Activated T-cell treated with anti-CD3 and anti-CD28 coated beads, Interleukin-2, amount 50 U/mL, for 4 hours (primary cell): ENCODE results near the gene KCNN1. TPM values are rescaled to one million over a fixed set of nuclear protein-coding genes. Genes with fewer than 3 reads are reported as not detected.

Experiments
- ATAC-seq, 2 donors: fragments of 200-7000 bp; cut with Tn5 transposase; one replicate each; pipeline ENCODE4 v1.10.0; 2021
- DNase-seq: peaks from one replicate; pipeline ENCODE4 v3.0.0-alpha.2; 2020
- H3K27me3 Mint-ChIP-seq: one replicate; pipeline ENCODE4 v1.8.0; 2021; ENCODE audit warnings: low read depth, mixed read lengths
- H3K36me3 Mint-ChIP-seq: one replicate; pipeline ENCODE4 v1.8.0; 2022; ENCODE audit warnings: mixed read lengths; ENCODE audit not compliant: insufficient read depth
- H3K4me1 Mint-ChIP-seq: one replicate; pipeline ENCODE4 v1.8.0; 2021; ENCODE audit warnings: low read depth, mixed read lengths
- H3K4me3 Mint-ChIP-seq: one replicate; pipeline ENCODE4 v1.8.0; 2021; ENCODE audit warnings: mild to moderate bottlenecking, moderate library complexity, mixed read lengths
- H3K9me3 Mint-ChIP-seq: one replicate; pipeline ENCODE4 v1.8.0; 2021; ENCODE audit warnings: mixed read lengths
- total RNA-seq, 3 donors: library from RNA; stranded (reverse); gene quantifications; one replicate each; pipeline ENCODE4 v1.2.1, GENCODE V29; 2021

KCNN1 gene
- total RNA-seq, 3 donors from 2014 or later, result 0.24 to 0.32 TPM; not detected in 1

DNA sequence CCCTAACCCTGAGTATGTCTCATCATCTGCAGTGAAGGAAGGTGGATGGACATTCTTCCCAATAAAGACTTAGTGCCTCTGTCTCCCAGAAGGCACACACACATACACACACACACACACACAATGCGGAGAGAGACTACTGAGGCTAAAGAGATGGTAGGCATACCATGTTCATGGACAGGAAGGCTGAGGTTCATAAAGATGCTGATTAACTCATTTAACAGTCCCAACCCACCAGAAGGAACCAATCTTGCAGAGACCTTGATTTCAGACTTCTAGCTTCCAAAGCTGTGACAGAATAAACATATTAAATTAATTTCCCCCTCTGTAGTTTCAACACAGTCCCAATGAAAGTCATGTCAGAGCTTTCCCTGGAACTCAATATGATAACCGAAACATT lies 74.1 kb downstream of the KCNN1 start:
- Mint-ChIP-seq H3K4me1 (peaks cover 35% of the 10 kb centered on the region), H3K36me3 (no peaks in the 10 kb centered on the region), H3K9me3 (no peaks in the 10 kb centered on the region), H3K27me3 (no peaks in the 10 kb centered on the region), H3K4me3 (no peak overlapping the region)
- no peak for ATAC-seq
- no peak for DNase-seq

DNA sequence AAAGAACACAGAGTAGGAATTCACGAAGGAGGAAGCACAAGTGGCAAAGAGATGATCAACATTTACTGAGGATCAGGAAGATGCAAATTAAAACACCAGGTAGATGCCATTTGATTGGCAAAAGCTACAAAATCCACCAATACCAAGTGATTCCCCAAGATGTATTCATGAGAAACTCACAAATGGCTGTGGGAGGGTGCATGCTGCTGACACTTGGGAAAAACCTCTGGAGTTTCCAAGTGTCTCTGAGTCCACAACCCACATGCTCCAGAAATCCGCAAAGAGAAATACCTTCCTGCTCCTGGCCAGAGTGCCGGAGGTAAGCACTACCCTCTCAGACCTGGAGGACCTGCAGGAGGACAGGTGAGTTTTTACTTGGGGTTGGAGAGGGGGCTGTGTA lies 76.8 kb downstream of the KCNN1 start:
- DNase-seq (no peak), ATAC-seq (no peak)
- no peaks in the 10 kb centered on the region for H3K9me3 Mint-ChIP-seq
- peaks cover 43% of the 10 kb centered on the region for H3K4me1 Mint-ChIP-seq
- no peaks in the 10 kb centered on the region for H3K27me3 Mint-ChIP-seq
- H3K4me3 Mint-ChIP-seq, result peak overlapping the region; percentile 39
- H3K36me3 Mint-ChIP-seq, result no peaks in the 10 kb centered on the region

DNA sequence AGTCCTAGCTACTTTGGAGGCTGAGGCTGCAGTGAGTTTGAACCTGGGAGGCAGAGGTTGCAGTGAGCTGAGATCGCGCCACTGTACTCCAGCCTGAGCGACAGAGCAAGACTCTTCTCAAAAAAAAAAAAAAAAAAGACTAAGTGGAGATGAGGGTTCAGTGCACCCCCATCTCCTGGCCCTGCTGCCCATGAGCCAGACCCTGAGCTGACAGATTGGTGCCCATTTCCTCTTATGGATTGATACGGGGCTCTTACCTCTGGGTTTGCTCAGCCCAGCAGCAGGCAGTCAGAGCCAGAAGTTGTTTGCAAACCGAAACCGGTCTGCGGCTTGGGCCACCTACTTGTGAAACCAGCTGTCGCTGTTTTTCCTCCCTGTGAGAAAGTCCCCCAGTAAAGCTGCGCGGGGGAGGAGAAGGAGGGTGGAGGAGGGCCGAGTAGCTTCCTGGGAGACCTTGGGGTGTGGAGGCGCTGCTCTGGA lies 78.0 kb downstream of the KCNN1 start:
- Mint-ChIP-seq H3K4me3 (peak overlapping the region; percentile 72), H3K27me3 (no peaks in the 10 kb centered on the region), H3K36me3 (no peaks in the 10 kb centered on the region), H3K9me3 (no peaks in the 10 kb centered on the region), H3K4me1 (peaks cover 43% of the 10 kb centered on the region)
- ATAC-seq (peak; percentile 95 to 97), DNase-seq (peak; percentile 79)

DNA sequence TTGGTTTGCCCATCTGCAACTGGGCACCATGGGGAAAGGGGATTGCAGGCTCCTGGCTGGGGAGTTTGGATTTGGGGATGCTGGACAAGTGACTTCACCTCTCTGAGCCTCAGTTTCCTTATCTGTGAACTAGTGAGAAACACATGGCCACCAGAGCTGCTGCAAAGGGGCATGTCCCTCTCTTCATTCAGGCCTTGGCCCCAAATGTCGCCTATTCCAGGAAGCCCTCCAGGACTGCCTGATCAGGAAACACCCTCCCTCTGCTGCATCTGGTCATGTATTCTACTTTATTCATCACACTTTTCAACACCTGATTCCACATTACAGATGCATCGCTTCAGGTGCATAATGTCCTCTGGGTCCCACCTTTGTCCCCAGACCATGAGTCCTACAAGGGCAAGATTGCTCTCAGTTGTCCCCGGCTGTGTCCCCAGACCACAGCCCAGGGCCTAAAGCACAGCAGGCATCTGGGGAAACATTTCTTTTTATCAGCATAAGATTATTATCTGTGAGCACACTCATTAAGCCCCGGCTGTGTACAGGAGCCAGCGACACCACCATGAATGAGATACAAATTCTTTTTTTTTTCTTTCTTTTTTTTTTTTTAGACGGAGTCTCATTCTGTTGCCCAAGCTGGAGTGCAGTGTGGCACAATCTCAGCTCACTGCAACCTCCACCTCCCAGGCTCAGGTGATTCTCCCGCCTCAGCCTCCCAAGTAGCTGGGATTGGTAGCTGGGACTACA lies 78.6 kb downstream of the KCNN1 start:
- Mint-ChIP-seq H3K27me3 (no peaks in the 10 kb centered on the region), H3K4me1 (peaks cover 48% of the 10 kb centered on the region), H3K4me3 (peak overlapping the region; percentile 72), H3K9me3 (no peaks in the 10 kb centered on the region), H3K36me3 (no peaks in the 10 kb centered on the region)
- ATAC-seq, result peak; percentile 10 to 17
- no peak for DNase-seq

DNA sequence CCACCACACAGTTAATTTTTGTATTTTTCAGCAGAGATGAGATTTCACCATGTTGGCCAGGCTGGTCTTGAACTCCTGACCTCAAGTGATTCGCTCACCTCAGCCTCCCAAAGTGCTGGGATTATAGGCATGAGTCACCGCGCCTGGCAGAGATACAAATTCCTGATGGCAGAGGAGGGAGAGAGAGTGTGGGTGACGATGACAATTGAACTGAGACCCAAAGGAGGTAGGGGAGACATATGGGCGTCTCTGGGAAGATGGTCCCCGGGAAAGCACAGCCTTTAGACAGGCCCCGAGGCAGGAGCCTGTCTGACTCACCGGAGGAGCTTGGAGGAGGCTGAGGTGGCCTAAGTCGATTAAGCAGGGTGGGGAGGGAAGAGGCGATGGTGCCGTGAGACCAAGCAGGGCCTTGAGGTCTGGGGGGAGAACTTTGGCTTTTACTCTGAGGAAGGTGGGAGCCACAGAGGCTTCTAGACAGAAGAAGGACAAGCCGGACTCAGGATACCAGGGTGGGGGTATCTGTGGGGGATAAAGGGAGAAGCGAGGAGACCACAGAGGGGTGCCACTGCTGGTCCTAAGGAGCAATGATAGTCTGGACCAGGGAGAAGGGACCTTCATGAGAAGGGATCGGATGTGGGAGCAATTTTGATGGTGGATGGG lies 79.3 kb downstream of the KCNN1 start:
- DNase-seq (no peak), ATAC-seq (no peak)
- Mint-ChIP-seq H3K4me3 (no peak overlapping the region), H3K36me3 (no peaks in the 10 kb centered on the region), H3K9me3 (no peaks in the 10 kb centered on the region), H3K27me3 (no peaks in the 10 kb centered on the region), H3K4me1 (peaks cover 52% of the 10 kb centered on the region)

DNA sequence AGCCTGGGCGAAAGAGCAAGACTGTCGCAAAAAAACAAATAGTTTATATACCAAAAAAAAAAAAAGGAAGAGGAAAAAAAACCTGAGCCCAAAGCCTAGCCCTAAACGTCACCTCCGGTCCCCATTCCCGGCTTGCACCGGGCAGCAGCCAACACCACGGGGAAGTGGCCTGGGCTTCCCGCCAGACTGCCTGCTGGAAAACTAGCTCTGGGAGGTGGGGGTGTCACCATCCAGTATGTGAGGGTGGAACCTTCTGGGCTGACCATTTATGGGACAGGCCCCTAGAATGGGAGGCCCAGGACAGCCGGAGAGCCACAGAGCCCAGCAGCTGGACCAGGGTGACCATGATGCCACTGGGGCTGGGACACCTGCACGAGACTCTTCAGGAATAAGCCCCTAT lies 82.5 kb downstream of the KCNN1 start:
- DNase-seq (no peak), ATAC-seq (no peak)
- Mint-ChIP-seq H3K36me3 (no peaks in the 10 kb centered on the region), H3K4me3 (no peak overlapping the region), H3K9me3 (no peaks in the 10 kb centered on the region), H3K4me1 (peaks cover 41% of the 10 kb centered on the region), H3K27me3 (no peaks in the 10 kb centered on the region)

Other genes starting within 250 kb of the KCNN1 start
- 10 to 100 TPM; 75.7 to 81.4 (median 79.3) TPM for gene MAP1S, start 247.6 kb upstream of the KCNN1 start, total RNA-seq
- gene FCHO1, start 215.6 kb upstream of the KCNN1 start, total RNA-seq, result 10 to 100 TPM; 53.0 to 60.4 (median 56.2) TPM
- under 1 TPM; 0.38 to 0.52 (median 0.45) TPM for gene B3GNT3, start 172.0 kb upstream of the KCNN1 start, total RNA-seq
- gene INSL3, start 145.6 kb upstream of the KCNN1 start, total RNA-seq, result 1 to 10 TPM; 8.1 to 9.4 (median 9.1) TPM
- gene JAK3, start 119.1 kb upstream of the KCNN1 start, total RNA-seq, result 100 to 1,000 TPM; 181 to 220 (median 189) TPM
- 1,000 to 10,000 TPM; 4,001 to 4,060 (median 4,048) TPM for gene RPL18A, start 107.2 kb upstream of the KCNN1 start, total RNA-seq
- gene SLC5A5, start 95.2 kb upstream of the KCNN1 start, total RNA-seq, result 1 to 10 TPM in 2 of 3 donors, under 1 TPM in 1; 0.98 to 1.6 (median 1.1) TPM
- 100 to 1,000 TPM; 228 to 261 (median 236) TPM for gene CCDC124, start 34.1 kb upstream of the KCNN1 start, total RNA-seq
- 10 to 100 TPM; 19.4 to 24.4 (median 22.4) TPM for gene ARRDC2, start 41.1 kb downstream of the KCNN1 start, total RNA-seq
- gene IL12RB1, start 119.8 kb downstream of the KCNN1 start, total RNA-seq, result 10 to 100 TPM; 10.4 to 16.1 (median 14.8) TPM
- gene MAST3, start 130.7 kb downstream of the KCNN1 start, total RNA-seq, result 10 to 100 TPM; 10.4 to 11.1 (median 10.7) TPM
- gene PIK3R2, start 186.1 kb downstream of the KCNN1 start, total RNA-seq, result 10 to 100 TPM; 16.5 to 21.4 (median 19.6) TPM
- 10 to 100 TPM; 13.6 to 36.7 (median 13.8) TPM for gene IFI30, start 206.7 kb downstream of the KCNN1 start, total RNA-seq
- gene MPV17L2, start 226.1 kb downstream of the KCNN1 start, total RNA-seq, result 10 to 100 TPM; 33.9 to 39.7 (median 35.7) TPM
- gene RAB3A, start 236.9 kb downstream of the KCNN1 start, total RNA-seq, result 1 to 10 TPM; 3.6 to 8.0 (median 6.6) TPM